ENCODE measurements around the gene TOR1A.

DNA sequence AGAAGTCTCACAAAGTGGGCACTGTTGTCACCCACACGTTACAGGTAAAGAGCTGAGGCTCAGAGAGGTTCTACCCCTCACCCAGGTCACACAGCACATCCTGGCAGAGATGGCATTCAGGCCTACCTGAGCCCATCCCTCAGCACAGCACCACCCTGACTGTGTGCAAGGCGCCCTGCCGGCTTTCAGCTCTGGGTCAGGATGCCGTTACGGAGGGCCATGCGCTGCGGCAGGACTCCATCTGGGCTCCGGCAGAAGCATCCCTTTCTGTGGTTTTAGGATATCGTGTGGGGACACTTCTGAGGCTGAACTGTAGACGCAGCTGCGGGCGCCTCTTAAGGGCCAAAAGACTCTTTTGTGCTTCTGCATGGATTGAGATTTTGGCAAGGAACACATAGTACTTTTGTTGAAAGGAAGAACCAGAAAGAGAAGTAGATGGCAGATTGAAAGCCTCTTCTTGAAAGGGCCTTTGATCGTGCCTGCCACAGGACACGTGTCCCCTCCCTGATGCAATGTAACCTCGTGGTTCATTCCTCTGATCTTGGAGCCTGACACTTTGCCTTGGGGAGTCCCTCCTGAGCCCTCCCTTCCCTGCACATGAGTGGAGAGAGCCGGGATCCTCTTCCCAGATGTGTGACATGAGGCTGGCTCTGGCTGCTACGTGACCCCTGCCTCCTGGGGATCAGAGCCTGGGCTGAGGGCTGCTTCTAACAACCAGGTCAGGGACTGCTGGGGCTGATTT lies 42.6 kb upstream of the TOR1A start:
- TF ChIP-seq CTCF (IDR thresholded peaks at IDR 0.05): no peak
- TF ChIP-seq POLR2A (IDR thresholded peaks at IDR 0.05): no peak
